ENCODE measurements around the gene PPIL1. TPM values are rescaled to one million over a fixed set of nuclear protein-coding genes. Genes with fewer than 3 reads are reported as not detected.

The PPIL1 gene
- polyA plus RNA-seq, 1 donor (not counting 4 experiments of a cell fraction or from before 2014, with no cell fraction given): 45.5 TPM

GRCh38 chr6:36907781-36908180 lies 33.2 kb upstream of the PPIL1 start:
- DNase-seq (ENCODE audit: low read depth, low spot score): no peak
- H3K9ac ChIP-seq (ENCODE audit: control insufficient read depth, extremely low read depth, insufficient read depth, low read length): no peak overlapping the region
- peaks cover 12% of the 10 kb centered on the region for H3K4me1 ChIP-seq (ENCODE audit: control insufficient read depth, extremely low read depth, insufficient read depth, low read length)
- no peak overlapping the region for H3K4me3 ChIP-seq (ENCODE audit: control insufficient read depth in 2 of 3, extremely low read depth in 1 of 3, insufficient read depth in 2 of 3, low read depth in 1 of 3, low read length in 3 of 3)
- no peaks in the 10 kb centered on the region for H3K79me2 ChIP-seq (ENCODE audit: control insufficient read depth, insufficient read depth, low read length)
- H4K20me1 ChIP-seq (ENCODE audit: control insufficient read depth, extremely low read depth, insufficient read depth, low read length): peaks cover 6% of the 10 kb centered on the region
- H3K27me3 ChIP-seq (ENCODE audit: control insufficient read depth, extremely low read depth, insufficient read depth, low read length): no peaks in the 10 kb centered on the region
- H3K27ac ChIP-seq (ENCODE audit: control insufficient read depth, insufficient read depth, low read length): no peak overlapping the region
- H3K36me3 ChIP-seq (ENCODE audit: control insufficient read depth in 2 of 2, extremely low read depth in 1 of 2, insufficient read depth in 2 of 2, low read length in 2 of 2): peaks cover 4 to 8% of the 10 kb centered on the region in 2 experiments
- TF ChIP-seq CTCF (optimal IDR thresholded peaks at IDR 0.05 in 1 of 3, IDR thresholded peaks at IDR 0.05 in 1 of 3, conservative IDR thresholded peaks at IDR 0.05 in 1 of 3; ENCODE audit: extremely low read depth in 1 of 3, insufficient read depth in 2 of 3, low read length in 3 of 3) (no peak), EZH2 (IDR thresholded peaks at IDR 0.05; ENCODE audit: low read length) (no peak)
- no peaks in the 10 kb centered on the region for H3K9me3 ChIP-seq (ENCODE audit: control insufficient read depth, low read depth, low read length)
- H3K9me1 ChIP-seq (ENCODE audit: control insufficient read depth, extremely low read depth, insufficient read depth, low read length): no peaks in the 10 kb centered on the region
- H3K4me2 ChIP-seq (ENCODE audit: control insufficient read depth, extremely low read depth, insufficient read depth, low read depth, low read length): no peak overlapping the region
- no peak for FAIRE-seq
- dilution Hi-C loops (cut with MboI; ENCODE audit: extremely low pct_ligation_motif_present, low sequenced_read_pairs): no loop called here
- no peak overlapping the region for H2AFZ ChIP-seq (ENCODE audit: control insufficient read depth, low read length)

GRCh38 chr6:36906539-36907325 lies 32.1 kb upstream of the PPIL1 start:
- TF ChIP-seq EZH2 (IDR thresholded peaks at IDR 0.05; ENCODE audit: low read length) (no peak), CTCF (optimal IDR thresholded peaks at IDR 0.05 in 1 of 3, IDR thresholded peaks at IDR 0.05 in 1 of 3, conservative IDR thresholded peaks at IDR 0.05 in 1 of 3; ENCODE audit: extremely low read depth in 1 of 3, insufficient read depth in 2 of 3, low read length in 3 of 3) (no peak)
- H3K27ac ChIP-seq (ENCODE audit: control insufficient read depth, insufficient read depth, low read length): no peak overlapping the region

More at GRCh38 chr6:36906539-36907325, 32.1 kb upstream of the PPIL1 start:
- dilution Hi-C loops (cut with MboI; ENCODE audit: extremely low pct_ligation_motif_present, low sequenced_read_pairs): no loop called here
- H3K9me3 ChIP-seq (ENCODE audit: control insufficient read depth, low read depth, low read length): no peaks in the 10 kb centered on the region
- FAIRE-seq (no peak), DNase-seq (ENCODE audit: low read depth, low spot score) (no peak)
- H3K9ac ChIP-seq (ENCODE audit: control insufficient read depth, extremely low read depth, insufficient read depth, low read length): no peak overlapping the region
- H3K9me1 ChIP-seq (ENCODE audit: control insufficient read depth, extremely low read depth, insufficient read depth, low read length): no peaks in the 10 kb centered on the region
- no peak overlapping the region for H2AFZ ChIP-seq (ENCODE audit: control insufficient read depth, low read length)
- no peak overlapping the region for H3K4me2 ChIP-seq (ENCODE audit: control insufficient read depth, extremely low read depth, insufficient read depth, low read depth, low read length)
- H3K36me3 ChIP-seq (ENCODE audit: control insufficient read depth in 2 of 2, extremely low read depth in 1 of 2, insufficient read depth in 2 of 2, low read length in 2 of 2): peaks cover 4 to 12% of the 10 kb centered on the region in 2 experiments
- H3K4me3 ChIP-seq (ENCODE audit: control insufficient read depth in 2 of 3, extremely low read depth in 1 of 3, insufficient read depth in 2 of 3, low read depth in 1 of 3, low read length in 3 of 3): no peak overlapping the region
- peaks cover 1% of the 10 kb centered on the region for H3K4me1 ChIP-seq (ENCODE audit: control insufficient read depth, extremely low read depth, insufficient read depth, low read length)
- H3K79me2 ChIP-seq (ENCODE audit: control insufficient read depth, insufficient read depth, low read length): no peaks in the 10 kb centered on the region
- no peaks in the 10 kb centered on the region for H3K27me3 ChIP-seq (ENCODE audit: control insufficient read depth, extremely low read depth, insufficient read depth, low read length)
- H4K20me1 ChIP-seq (ENCODE audit: control insufficient read depth, extremely low read depth, insufficient read depth, low read length): no peaks in the 10 kb centered on the region

All from keratinocyte (primary cell).